Endothelial cell of umbilical vein (primary cell): ENCODE measurements around the gene TTC9. TPM values are rescaled to one million over a fixed set of nuclear protein-coding genes. Genes with fewer than 3 reads are reported as not detected.

Source experiments
- BruUV-seq: library from RNA; stranded (reverse); fragments of 400-500 nt; replicated peaks from 2 replicates; lab custom pipeline; 2021; lab: Mats Ljungman, UMichigan
- CTCF ChIA-PET: fragments of 300-600, 350-600 bp; sonication (Branson Sonifier 250); formaldehyde crosslinking; loops from one replicate; lab custom pipeline; 2021; ENCODE audit warnings: antibody characterized with exemption, inconsistent platforms; lab: Charles Lee
- POLR2A ChIA-PET: fragments of 300-600, 350-600 bp; sonication (Branson Sonifier 250); formaldehyde crosslinking; loops from one replicate; lab custom pipeline; 2021; ENCODE audit warnings: antibody characterized with exemption, inconsistent platforms; lab: Charles Lee
- DNase-seq: peaks from one replicate; pipeline ENCODE4 v3.0.0-alpha.2; 2011; ENCODE audit warnings: low read depth, low spot score
- FAIRE-seq: peaks from 2 replicates; lab custom pipeline; 2011; peaks lifted over from hg19 to GRCh38; lab: Jason Lieb, UNC
- H2AFZ ChIP-seq: 2 replicates; pipeline ENCODE4 v1.6.0; 2012; ENCODE audit warnings: low read depth, low read length, control low read depth, inconsistent platforms
- H3K27ac ChIP-seq: 2 replicates; pipeline ENCODE4 v1.5.1; 2011; ENCODE audit warnings: low read depth, mild to moderate bottlenecking, control low read depth, low read length, moderate library complexity; ENCODE audit not compliant: insufficient read depth
- H3K27me3 ChIP-seq, 2 experiments: 2 replicates each; pipeline versions ENCODE4 v1.6.0 to v1.6.1; 2011; ENCODE audit warnings: low read length in 2 of 2, mixed read lengths in 1 of 2; ENCODE audit not compliant: control insufficient read depth in 2 of 2, insufficient read depth in 2 of 2
- H3K36me3 ChIP-seq, 2 experiments: 2 replicates in 1 of 2; 3 replicates in 1 of 2; pipeline ENCODE4 v1.5.1; 2011; ENCODE audit warnings: low read length in 2 of 2, mild to moderate bottlenecking in 1 of 2, moderate library complexity in 1 of 2; ENCODE audit not compliant: control insufficient read depth in 2 of 2, insufficient read depth in 2 of 2; ENCODE audit errors: extremely low read depth in 1 of 2
- H3K4me1 ChIP-seq: 3 replicates; pipeline ENCODE4 v1.5.1; 2011; ENCODE audit warnings: mild to moderate bottlenecking, low read length; ENCODE audit not compliant: control insufficient read depth, insufficient read depth; ENCODE audit errors: extremely low read depth
- H3K4me2 ChIP-seq: 2 replicates; pipeline ENCODE4 v1.6.1; 2011; ENCODE audit warnings: low read length, control low read depth, mixed read lengths; ENCODE audit not compliant: insufficient read depth
- H3K4me3 ChIP-seq, 3 experiments: fragments of 200-600 bp in 1 of 3; sonication (generic), shearing (Covaris generic) in 1 of 3; replicated peaks in 1 of 3; 2 replicates each; pipeline ENCODE4 v1.5.1; 2011 to 2016; ENCODE audit warnings: control low read depth in 3 of 3, low read length in 3 of 3, mild to moderate bottlenecking in 2 of 3, inconsistent platforms in 1 of 3, low read depth in 1 of 3, moderate library complexity in 1 of 3; ENCODE audit not compliant: insufficient read depth in 1 of 3
- H3K79me2 ChIP-seq: 2 replicates; pipeline ENCODE4 v1.6.0; 2012; ENCODE audit warnings: low read length, inconsistent platforms; ENCODE audit not compliant: control insufficient read depth, insufficient read depth
- H3K9ac ChIP-seq: replicated peaks from 2 replicates; pipeline ENCODE3; 2011; ENCODE audit warnings: low read length, control low read depth; ENCODE audit not compliant: insufficient read depth; ENCODE audit errors: extremely low read depth
- H3K9me1 ChIP-seq: replicated peaks from 3 replicates; pipeline ENCODE4 v1.6.0; 2011; ENCODE audit warnings: mild to moderate bottlenecking, low read length; ENCODE audit not compliant: control insufficient read depth, insufficient read depth; ENCODE audit errors: extremely low read depth
- H3K9me3 ChIP-seq: replicated peaks from 2 replicates; pipeline ENCODE4 v1.5.1; 2012; ENCODE audit warnings: low read length, inconsistent platforms; ENCODE audit not compliant: control insufficient read depth, insufficient read depth
- H4K20me1 ChIP-seq: replicated peaks from 2 replicates; pipeline ENCODE3; 2011; ENCODE audit warnings: mild to moderate bottlenecking, low read length; ENCODE audit not compliant: control insufficient read depth, insufficient read depth; ENCODE audit errors: extremely low read depth
- EZH2 ChIP-seq: IDR thresholded peaks from 2 replicates; pipeline ENCODE4 v1.6.1; 2012; ENCODE audit warnings: borderline replicate concordance, low read depth, mild to moderate bottlenecking, moderate library complexity, low read length, inconsistent platforms; ENCODE audit not compliant: severe bottlenecking
- FOS ChIP-seq: IDR thresholded peaks from 2 replicates; pipeline ENCODE4 v1.6.1; 2011; ENCODE audit warnings: mild to moderate bottlenecking, low read length, moderate library complexity, borderline replicate concordance; ENCODE audit not compliant: insufficient read depth
- GATA2 ChIP-seq: IDR thresholded peaks from 2 replicates; pipeline ENCODE4 v1.7.0; 2011; ENCODE audit warnings: low read depth, mild to moderate bottlenecking, moderate library complexity, mixed read lengths, low read length; ENCODE audit not compliant: insufficient read length, insufficient read depth
- JUN ChIP-seq: IDR thresholded peaks from 2 replicates; pipeline ENCODE4 v1.6.1; 2011; ENCODE audit warnings: borderline replicate concordance, low read depth; ENCODE audit not compliant: insufficient read length, insufficient read depth
- MYC ChIP-seq: IDR thresholded peaks from one replicate; pipeline ENCODE4 v1.6.1; 2011; ENCODE audit warnings: mild to moderate bottlenecking, low read depth, low read length
- POLR2A ChIP-seq: IDR thresholded peaks from 2 replicates; pipeline ENCODE4 v1.6.1; 2012; ENCODE audit warnings: low read depth, mild to moderate bottlenecking, control low read depth, low read length
- POLR2AphosphoS5 ChIP-seq: IDR thresholded peaks from 2 replicates; pipeline ENCODE4 v1.6.1; 2012; ENCODE audit warnings: low read depth, mild to moderate bottlenecking, control low read depth, low read length, moderate library complexity; ENCODE audit not compliant: insufficient read depth
- dilution Hi-C: fragments of 300-500 bp; cut with MboI; formaldehyde crosslinking; loops from one replicate; pipeline ENCODE4 v1.15.0; 2019; ENCODE audit warnings: low sequenced_read_pairs; ENCODE audit not compliant: extremely low pct_ligation_motif_present
- intact Hi-C: fragments of 100-400 bp; cut with micrococcal nuclease; formaldehyde crosslinking; loops from one replicate; pipeline ENCODE4 v1.10.0; 2022
- polyA plus RNA-seq, 4 experiments: library from polyadenylated mRNA; depleted of rRNA in 3 of 4; stranded (reverse) in 3 of 4; unstranded in 1 of 4; fragments of >200 nt; gene quantifications; 2 replicates each; pipeline versions ENCODE4 v1.2.1 to v1.2.3, GENCODE V29; 2011 to 2012; ENCODE audit warnings: missing spikeins in 1 of 4
- total RNA-seq: library from RNA; stranded (reverse); gene quantifications from 2 replicates; pipeline ENCODE4 v1.2.3, GENCODE V29; 2021
- TF ChIP-seq, protein P1 (sequence below), 2 donors: IDR thresholded peaks; 1 replicate in 1 of 2; 2 replicates in 1 of 2; pipeline ENCODE4 v1.5.1; 2011; ENCODE audit warnings: low read length in 2 of 2, mild to moderate bottlenecking in 2 of 2, moderate library complexity in 2 of 2, control low read depth in 1 of 2, inconsistent platforms in 1 of 2, low read depth in 1 of 2; ENCODE audit not compliant: insufficient read depth in 1 of 2; ENCODE audit errors: extremely low read depth in 1 of 2
- TF ChIP-seq, protein P2 (sequence below): IDR thresholded peaks from 2 replicates; pipeline ENCODE4 v1.6.1; 2011; ENCODE audit not compliant: insufficient read depth, insufficient read length

The TTC9 gene
- total and polyA plus RNA-seq, 2 donors (not counting 3 experiments of a cell fraction or from before 2014, with no cell fraction given) = 0.06 TPM; not detected in 1

DNA sequence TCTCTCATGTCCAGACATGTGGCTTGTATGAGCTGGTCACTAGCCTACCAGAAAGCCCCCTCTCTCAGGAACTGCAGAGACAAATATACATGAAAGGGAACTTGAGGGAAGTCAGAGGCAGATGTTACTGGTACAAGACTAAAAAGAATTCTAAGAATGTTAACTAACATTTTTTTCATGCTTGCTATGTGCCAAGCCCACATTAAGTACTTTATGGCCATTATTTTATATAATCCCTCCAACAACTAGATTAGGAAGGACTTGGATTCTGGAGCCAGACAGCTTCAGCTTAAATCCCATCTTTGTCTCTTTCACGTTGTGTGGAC lies 24.6 kb downstream of the TTC9 start:
- Histone ChIP-seq H3K27me3 (no peaks in the 10 kb centered on the region), H3K9me3 (no peaks in the 10 kb centered on the region), H3K36me3 (no peaks in the 10 kb centered on the region), H3K4me1 (no peaks in the 10 kb centered on the region), H4K20me1 (no peaks in the 10 kb centered on the region), H3K27ac (no peak overlapping the region), H3K9ac (no peak overlapping the region), H3K79me2 (no peaks in the 10 kb centered on the region), H3K4me2 (no peak overlapping the region), H3K4me3 (no peak overlapping the region), H3K9me1 (no peaks in the 10 kb centered on the region), H2AFZ (no peak overlapping the region)
- dilution Hi-C loops = no loop called here
- CTCF ChIA-PET = no interaction called here
- FAIRE-seq (no peak), DNase-seq (no peak)
- no peak for TF ChIP-seq FOS
- TF ChIP-seq JUN = no peak
- TF ChIP-seq GATA2 = no peak
- TF ChIP-seq, protein P1, sequence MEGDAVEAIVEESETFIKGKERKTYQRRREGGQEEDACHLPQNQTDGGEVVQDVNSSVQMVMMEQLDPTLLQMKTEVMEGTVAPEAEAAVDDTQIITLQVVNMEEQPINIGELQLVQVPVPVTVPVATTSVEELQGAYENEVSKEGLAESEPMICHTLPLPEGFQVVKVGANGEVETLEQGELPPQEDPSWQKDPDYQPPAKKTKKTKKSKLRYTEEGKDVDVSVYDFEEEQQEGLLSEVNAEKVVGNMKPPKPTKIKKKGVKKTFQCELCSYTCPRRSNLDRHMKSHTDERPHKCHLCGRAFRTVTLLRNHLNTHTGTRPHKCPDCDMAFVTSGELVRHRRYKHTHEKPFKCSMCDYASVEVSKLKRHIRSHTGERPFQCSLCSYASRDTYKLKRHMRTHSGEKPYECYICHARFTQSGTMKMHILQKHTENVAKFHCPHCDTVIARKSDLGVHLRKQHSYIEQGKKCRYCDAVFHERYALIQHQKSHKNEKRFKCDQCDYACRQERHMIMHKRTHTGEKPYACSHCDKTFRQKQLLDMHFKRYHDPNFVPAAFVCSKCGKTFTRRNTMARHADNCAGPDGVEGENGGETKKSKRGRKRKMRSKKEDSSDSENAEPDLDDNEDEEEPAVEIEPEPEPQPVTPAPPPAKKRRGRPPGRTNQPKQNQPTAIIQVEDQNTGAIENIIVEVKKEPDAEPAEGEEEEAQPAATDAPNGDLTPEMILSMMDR (IDR thresholded peaks at IDR 0.05; ENCODE audit: extremely low read depth in 1 of 2, insufficient read depth in 1 of 2, low read depth in 1 of 2, low read length in 2 of 2) = no peak
- POLR2A ChIA-PET = no interaction called here
- BruUV-seq = no TSS peak
- intact Hi-C loops = no loop called here

DNA sequence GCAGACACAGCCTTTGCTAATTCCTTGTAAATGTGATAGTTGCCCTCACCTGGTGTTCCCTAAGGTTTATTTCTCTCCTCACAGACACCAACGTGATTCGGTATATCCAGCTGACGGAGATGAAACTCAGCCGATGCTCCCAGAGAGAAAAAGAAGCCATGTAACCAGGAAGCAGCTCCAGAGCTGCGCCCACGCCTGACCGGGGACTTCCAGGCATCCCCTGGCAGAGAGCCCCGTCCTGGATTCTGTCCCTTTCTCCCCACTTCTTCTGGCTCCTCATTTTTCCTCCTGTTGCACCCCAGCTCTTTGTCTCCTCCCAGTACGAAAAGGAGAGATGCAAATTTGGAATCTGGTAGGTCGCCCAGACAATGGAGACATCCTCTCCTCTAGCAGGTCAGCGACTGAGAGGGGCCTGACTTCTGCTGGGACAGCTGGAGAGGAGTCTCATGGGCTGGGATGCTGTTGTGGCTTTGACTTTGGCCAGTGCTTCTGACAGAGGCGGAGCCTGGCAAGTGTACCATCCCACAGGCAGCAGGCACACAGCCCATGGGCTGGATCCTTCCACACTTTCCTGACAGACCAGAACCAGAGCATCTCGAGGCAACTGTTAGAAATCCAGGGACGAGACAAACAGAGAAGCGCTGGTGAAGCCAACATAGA lies 29.4 kb downstream of the TTC9 start:
- no peak overlapping the region for H3K4me2 ChIP-seq
- H3K9me3 ChIP-seq = no peaks in the 10 kb centered on the region
- no peaks in the 10 kb centered on the region for H4K20me1 ChIP-seq
- DNase-seq = no peak
- H3K36me3 ChIP-seq = no peaks in the 10 kb centered on the region
- H3K4me1 ChIP-seq = no peaks in the 10 kb centered on the region
- dilution Hi-C loops = no loop called here
- no peak for FAIRE-seq
- ChIA-PET CTCF (no interaction called here), POLR2A (no interaction called here)
- intact Hi-C loops = no loop called here
- no peaks in the 10 kb centered on the region for H3K79me2 ChIP-seq
- H3K9me1 ChIP-seq = no peaks in the 10 kb centered on the region
- H3K4me3 ChIP-seq = no peak overlapping the region
- TF ChIP-seq, protein P2, sequence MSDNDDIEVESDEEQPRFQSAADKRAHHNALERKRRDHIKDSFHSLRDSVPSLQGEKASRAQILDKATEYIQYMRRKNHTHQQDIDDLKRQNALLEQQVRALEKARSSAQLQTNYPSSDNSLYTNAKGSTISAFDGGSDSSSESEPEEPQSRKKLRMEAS = no peak
- no peak for TF ChIP-seq POLR2A
- TF ChIP-seq FOS = no peak
- no peak for TF ChIP-seq EZH2
- TF ChIP-seq POLR2AphosphoS5 = no peak
- TF ChIP-seq, protein P1 (IDR thresholded peaks at IDR 0.05; ENCODE audit: extremely low read depth in 1 of 2, insufficient read depth in 1 of 2, low read depth in 1 of 2, low read length in 2 of 2) = no peak
- no peak for TF ChIP-seq GATA2
- TF ChIP-seq JUN = no peak
- no peak for TF ChIP-seq MYC
- no peak overlapping the region for H2AFZ ChIP-seq
- H3K9ac ChIP-seq = no peak overlapping the region
- H3K27me3 ChIP-seq = no peaks in the 10 kb centered on the region
- BruUV-seq = no TSS peak
- H3K27ac ChIP-seq = no peak overlapping the region
